Brain microvascular endothelial cell (primary cell): ENCODE measurements around the gene NLRP6.

ENCODE experiments used
- DNase-seq: peaks from one replicate; pipeline ENCODE4 v3.0.0-alpha.2; 2020
- H3K27ac ChIP-seq: fragments of 250-450 bp; sonication (Bioruptor Pico); 2 replicates; pipeline ENCODE4 v1.5.1; 2020; ENCODE audit warnings: mild to moderate bottlenecking, moderate library complexity
- H3K27me3 ChIP-seq: fragments of 250-450 bp; sonication (Bioruptor Pico); replicated peaks from 2 replicates; pipeline ENCODE4 v1.5.1; 2020; ENCODE audit warnings: mild to moderate bottlenecking
- H3K36me3 ChIP-seq: fragments of 250-450 bp; sonication (Bioruptor Pico); replicated peaks from 2 replicates; pipeline ENCODE4 v1.5.1; 2020; ENCODE audit warnings: mild to moderate bottlenecking
- H3K4me3 ChIP-seq: 2 replicates; pipeline ENCODE4 v1.5.1; 2011; ENCODE audit warnings: low read depth, mild to moderate bottlenecking, control low read depth, low read length, moderate library complexity
- in situ Hi-C: cut with HindIII; loops from 2 replicates; pipeline ENCODE4 v1.10.0; 2017; ENCODE audit warnings: low sequenced_read_pairs, low pct_ligation_motif_present
- TF ChIP-seq, protein P1 (sequence below): IDR thresholded peaks from 2 replicates; pipeline ENCODE4 v1.5.1; 2011; ENCODE audit warnings: low read depth, mild to moderate bottlenecking, moderate library complexity, low read length, control low read depth, inconsistent platforms; ENCODE audit errors: missing control alignments

NLRP6 gene

DNA sequence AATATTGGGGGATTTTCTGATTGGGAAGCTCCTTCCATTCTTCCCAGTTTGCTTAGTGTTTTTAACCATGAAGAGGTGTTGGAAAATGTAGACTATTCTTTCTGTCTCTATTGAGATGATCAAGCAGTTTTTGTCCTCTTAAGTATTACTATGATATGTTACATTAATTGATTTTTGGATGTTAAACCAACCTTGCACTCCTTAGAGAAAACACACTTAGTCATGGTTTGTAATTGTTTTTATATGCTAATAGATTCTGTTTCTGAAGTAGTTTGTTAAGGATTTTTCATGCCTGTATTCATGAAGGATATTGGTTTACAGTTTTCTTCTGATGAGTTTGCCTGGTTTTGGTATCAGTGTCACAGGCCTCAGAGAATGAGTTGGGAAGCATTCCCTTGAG lies 2.0 kb upstream of the NLRP6 start:
- Histone ChIP-seq H3K4me3 (no peak overlapping the region), H3K27me3 (peaks cover 38% of the 10 kb centered on the region), H3K27ac (no peak overlapping the region), H3K36me3 (no peaks in the 10 kb centered on the region)
- in situ Hi-C loops = no loop called here
- DNase-seq = no peak
- TF ChIP-seq, protein P1, sequence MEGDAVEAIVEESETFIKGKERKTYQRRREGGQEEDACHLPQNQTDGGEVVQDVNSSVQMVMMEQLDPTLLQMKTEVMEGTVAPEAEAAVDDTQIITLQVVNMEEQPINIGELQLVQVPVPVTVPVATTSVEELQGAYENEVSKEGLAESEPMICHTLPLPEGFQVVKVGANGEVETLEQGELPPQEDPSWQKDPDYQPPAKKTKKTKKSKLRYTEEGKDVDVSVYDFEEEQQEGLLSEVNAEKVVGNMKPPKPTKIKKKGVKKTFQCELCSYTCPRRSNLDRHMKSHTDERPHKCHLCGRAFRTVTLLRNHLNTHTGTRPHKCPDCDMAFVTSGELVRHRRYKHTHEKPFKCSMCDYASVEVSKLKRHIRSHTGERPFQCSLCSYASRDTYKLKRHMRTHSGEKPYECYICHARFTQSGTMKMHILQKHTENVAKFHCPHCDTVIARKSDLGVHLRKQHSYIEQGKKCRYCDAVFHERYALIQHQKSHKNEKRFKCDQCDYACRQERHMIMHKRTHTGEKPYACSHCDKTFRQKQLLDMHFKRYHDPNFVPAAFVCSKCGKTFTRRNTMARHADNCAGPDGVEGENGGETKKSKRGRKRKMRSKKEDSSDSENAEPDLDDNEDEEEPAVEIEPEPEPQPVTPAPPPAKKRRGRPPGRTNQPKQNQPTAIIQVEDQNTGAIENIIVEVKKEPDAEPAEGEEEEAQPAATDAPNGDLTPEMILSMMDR = no peak

DNA sequence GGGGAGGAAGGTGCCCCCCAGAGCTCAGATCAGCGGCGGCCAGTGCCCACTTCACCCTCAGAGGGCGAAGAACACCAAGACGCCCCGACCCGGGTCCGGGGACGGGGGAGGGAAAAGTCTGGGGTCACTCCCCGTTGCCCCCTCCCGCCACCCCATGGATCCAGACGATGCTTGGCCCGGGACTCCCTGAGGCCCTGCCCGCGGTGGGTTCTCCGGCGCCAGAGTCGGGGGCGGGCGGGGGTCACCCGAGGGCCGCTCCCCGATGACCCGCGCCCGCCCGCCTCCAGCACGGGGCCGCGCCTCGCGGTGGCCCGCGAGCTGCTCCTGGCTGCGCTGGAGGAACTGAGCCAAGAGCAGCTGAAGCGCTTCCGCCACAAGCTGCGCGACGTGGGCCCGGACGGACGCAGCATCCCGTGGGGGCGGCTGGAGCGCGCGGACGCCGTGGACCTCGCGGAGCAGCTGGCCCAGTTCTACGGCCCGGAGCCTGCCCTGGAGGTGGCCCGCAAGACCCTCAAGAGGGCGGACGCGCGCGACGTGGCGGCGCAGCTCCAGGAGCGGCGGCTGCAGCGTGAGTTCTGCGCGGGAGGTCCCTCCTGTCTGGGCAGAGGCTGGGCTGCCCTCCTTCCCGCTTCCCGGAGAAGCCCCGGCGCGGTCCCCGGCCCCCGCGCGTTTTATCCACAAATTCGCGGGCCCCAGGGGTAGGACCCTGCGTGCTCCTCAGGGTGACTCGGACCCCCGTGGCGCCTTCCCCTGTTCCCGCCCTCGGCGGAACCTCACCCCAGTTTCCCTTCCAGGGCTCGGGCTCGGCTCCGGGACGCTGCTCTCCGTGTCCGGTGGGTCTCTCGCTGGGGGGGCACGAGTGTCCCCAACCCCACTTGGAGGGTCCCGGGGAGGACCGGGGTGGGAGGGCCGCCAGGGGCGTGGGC lies 1.1 kb downstream of the NLRP6 start:
- Histone ChIP-seq H3K27me3 (peaks cover 57% of the 10 kb centered on the region), H3K36me3 (no peaks in the 10 kb centered on the region), H3K4me3 (no peak overlapping the region), H3K27ac (no peak overlapping the region)
- in situ Hi-C loops = no loop called here
- TF ChIP-seq, protein P1 = no peak
- no peak for DNase-seq

DNA sequence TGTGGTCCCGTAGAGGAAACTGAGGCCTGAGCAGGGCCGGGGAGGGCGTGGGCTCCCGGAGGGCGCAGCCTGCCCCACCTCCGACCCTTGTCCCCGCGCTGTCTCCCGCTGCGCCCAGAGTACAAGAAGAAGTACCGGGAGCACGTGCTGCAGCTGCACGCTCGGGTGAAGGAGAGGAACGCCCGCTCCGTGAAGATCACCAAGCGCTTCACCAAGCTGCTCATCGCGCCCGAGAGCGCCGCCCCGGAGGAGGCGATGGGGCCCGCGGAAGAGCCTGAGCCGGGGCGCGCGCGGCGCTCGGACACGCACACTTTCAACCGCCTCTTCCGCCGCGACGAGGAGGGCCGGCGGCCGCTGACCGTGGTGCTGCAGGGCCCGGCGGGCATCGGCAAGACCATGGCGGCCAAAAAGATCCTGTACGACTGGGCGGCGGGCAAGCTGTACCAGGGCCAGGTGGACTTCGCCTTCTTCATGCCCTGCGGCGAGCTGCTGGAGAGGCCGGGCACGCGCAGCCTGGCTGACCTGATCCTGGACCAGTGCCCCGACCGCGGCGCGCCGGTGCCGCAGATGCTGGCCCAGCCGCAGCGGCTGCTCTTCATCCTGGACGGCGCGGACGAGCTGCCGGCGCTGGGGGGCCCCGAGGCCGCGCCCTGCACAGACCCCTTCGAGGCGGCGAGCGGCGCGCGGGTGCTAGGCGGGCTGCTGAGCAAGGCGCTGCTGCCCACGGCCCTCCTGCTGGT lies 1.9 kb downstream of the NLRP6 start:
- in situ Hi-C loops = no loop called here
- peaks cover 57% of the 10 kb centered on the region for H3K27me3 ChIP-seq
- H3K27ac ChIP-seq = no peak overlapping the region
- H3K4me3 ChIP-seq = no peak overlapping the region
- H3K36me3 ChIP-seq = no peaks in the 10 kb centered on the region
- DNase-seq = no peak
- TF ChIP-seq, protein P1 = no peak

DNA sequence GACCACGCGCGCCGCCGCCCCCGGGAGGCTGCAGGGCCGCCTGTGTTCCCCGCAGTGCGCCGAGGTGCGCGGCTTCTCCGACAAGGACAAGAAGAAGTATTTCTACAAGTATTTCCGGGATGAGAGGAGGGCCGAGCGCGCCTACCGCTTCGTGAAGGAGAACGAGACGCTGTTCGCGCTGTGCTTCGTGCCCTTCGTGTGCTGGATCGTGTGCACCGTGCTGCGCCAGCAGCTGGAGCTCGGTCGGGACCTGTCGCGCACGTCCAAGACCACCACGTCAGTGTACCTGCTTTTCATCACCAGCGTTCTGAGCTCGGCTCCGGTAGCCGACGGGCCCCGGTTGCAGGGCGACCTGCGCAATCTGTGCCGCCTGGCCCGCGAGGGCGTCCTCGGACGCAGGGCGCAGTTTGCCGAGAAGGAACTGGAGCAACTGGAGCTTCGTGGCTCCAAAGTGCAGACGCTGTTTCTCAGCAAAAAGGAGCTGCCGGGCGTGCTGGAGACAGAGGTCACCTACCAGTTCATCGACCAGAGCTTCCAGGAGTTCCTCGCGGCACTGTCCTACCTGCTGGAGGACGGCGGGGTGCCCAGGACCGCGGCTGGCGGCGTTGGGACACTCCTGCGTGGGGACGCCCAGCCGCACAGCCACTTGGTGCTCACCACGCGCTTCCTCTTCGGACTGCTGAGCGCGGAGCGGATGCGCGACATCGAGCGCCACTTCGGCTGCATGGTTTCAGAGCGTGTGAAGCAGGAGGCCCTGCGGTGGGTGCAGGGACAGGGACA lies 2.7 kb downstream of the NLRP6 start:
- Histone ChIP-seq H3K27me3 (peaks cover 57% of the 10 kb centered on the region), H3K27ac (no peak overlapping the region), H3K4me3 (no peak overlapping the region), H3K36me3 (no peaks in the 10 kb centered on the region)
- TF ChIP-seq, protein P1 = no peak
- DNase-seq = no peak
- in situ Hi-C loops = no loop called here

DNA sequence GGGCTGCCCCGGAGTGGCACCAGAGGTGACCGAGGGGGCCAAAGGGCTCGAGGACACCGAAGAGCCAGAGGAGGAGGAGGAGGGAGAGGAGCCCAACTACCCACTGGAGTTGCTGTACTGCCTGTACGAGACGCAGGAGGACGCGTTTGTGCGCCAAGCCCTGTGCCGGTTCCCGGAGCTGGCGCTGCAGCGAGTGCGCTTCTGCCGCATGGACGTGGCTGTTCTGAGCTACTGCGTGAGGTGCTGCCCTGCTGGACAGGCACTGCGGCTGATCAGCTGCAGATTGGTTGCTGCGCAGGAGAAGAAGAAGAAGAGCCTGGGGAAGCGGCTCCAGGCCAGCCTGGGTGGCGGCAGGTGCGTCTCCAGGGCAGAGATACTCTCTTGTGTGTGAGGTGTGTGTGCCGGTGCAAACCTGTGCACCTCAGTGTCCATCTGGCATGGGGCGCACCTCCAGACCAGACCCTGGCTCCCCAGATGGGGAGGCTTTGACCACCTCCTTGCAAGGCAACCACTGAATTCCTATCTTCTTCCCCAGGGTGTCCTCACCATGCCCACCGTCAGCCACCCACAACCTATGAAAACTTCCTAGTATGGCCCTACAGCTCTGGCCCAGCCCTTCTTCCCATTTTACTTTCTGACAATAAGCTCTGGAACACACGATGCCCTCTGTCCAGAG lies 3.4 kb downstream of the NLRP6 start:
- H3K4me3 ChIP-seq = no peak overlapping the region
- no peak for DNase-seq
- H3K27me3 ChIP-seq = peaks cover 54% of the 10 kb centered on the region
- no peaks in the 10 kb centered on the region for H3K36me3 ChIP-seq
- TF ChIP-seq, protein P1 = no peak
- in situ Hi-C loops = no loop called here
- no peak overlapping the region for H3K27ac ChIP-seq
